Measurements from ENCODE around the gene GRAMD1A.
"Not testable (repeated sequence)": the region's sequence is repeated elsewhere in the genome, so short reads cannot be mapped to it uniquely, and the experiment has no call there.

Gene GRAMD1A

GRCh38 chr19:35025969-35026368, 25.8 kb downstream of the GRAMD1A start:
- Histone ChIP-seq H3K9me3 (no peaks in the 10 kb centered on the region), H3K4me1 (no peaks in the 10 kb centered on the region; the same call in 1 of the 2 replicates), H3K27me3 (ENCODE audit: low read depth) (no peaks in the 10 kb centered on the region), H3K4me3 (no peak overlapping the region), H3K36me3 (replicated peaks) (peaks cover 68% of the 10 kb centered on the region)
- no peak for DNase-seq (ENCODE audit: low spot score in 2 of 2)
- in situ Hi-C loops (cut with MboI; ENCODE audit: low sequenced_read_pairs), result no loop called here

GRCh38 chr19:35026418-35026817, 26.3 kb downstream of the GRAMD1A start:
- Histone ChIP-seq H3K27me3 (ENCODE audit: low read depth) (no peaks in the 10 kb centered on the region; the same call in 1 of the 2 replicates), H3K4me3 (no peak overlapping the region), H3K4me1 (peaks cover 4% of the 10 kb centered on the region), H3K36me3 (replicated peaks) (peaks cover 63% of the 10 kb centered on the region), H3K9me3 (no peaks in the 10 kb centered on the region)
- DNase-seq (ENCODE audit: low spot score in 2 of 2), result no peak
- in situ Hi-C loops (cut with MboI; ENCODE audit: low sequenced_read_pairs), result no loop called here

GRCh38 chr19:35027009-35027408, 26.9 kb downstream of the GRAMD1A start:
- Histone ChIP-seq H3K9me3 (no peaks in the 10 kb centered on the region), H3K4me1 (peaks cover 5% of the 10 kb centered on the region), H3K36me3 (replicated peaks) (peaks cover 57% of the 10 kb centered on the region), H3K4me3 (no peak overlapping the region), H3K27me3 (ENCODE audit: low read depth) (no peaks in the 10 kb centered on the region; the same call in 1 of the 2 replicates)
- in situ Hi-C loops (cut with MboI; ENCODE audit: low sequenced_read_pairs), result no loop called here
- DNase-seq (ENCODE audit: low spot score in 2 of 2), result no peak

- peaks cover 5% of the 10 kb centered on the region for H3K4me1 ChIP-seq
- in situ Hi-C loops (cut with MboI; ENCODE audit: low sequenced_read_pairs), result no loop called here
- no peaks in the 10 kb centered on the region for H3K9me3 ChIP-seq
- H3K36me3 ChIP-seq (replicated peaks), result peaks cover 52% of the 10 kb centered on the region
- H3K27me3 ChIP-seq (ENCODE audit: low read depth), result no peaks in the 10 kb centered on the region; the same call in 1 of the 2 replicates
- DNase-seq (ENCODE audit: low spot score in 2 of 2), result no peak
- H3K4me3 ChIP-seq, result no peak overlapping the region
Observed at GRCh38 chr19:35027851-35028599, 27.9 kb downstream of the GRAMD1A start.

- not testable (repeated sequence) for H3K27me3 ChIP-seq (ENCODE audit: low read depth); DNase-seq (ENCODE audit: low spot score in 2 of 2)
- H3K36me3 ChIP-seq (replicated peaks), result peaks cover 47% of the 10 kb centered on the region
Observed at GRCh38 chr19:35028600-35028885, 28.4 kb downstream of the GRAMD1A start.

GRCh38 chr19:35029275-35029736, 29.2 kb downstream of the GRAMD1A start:
- DNase-seq (ENCODE audit: low spot score in 2 of 2); H3K4me3 ChIP-seq; H3K27me3 ChIP-seq (ENCODE audit: low read depth); H3K9me3 ChIP-seq; in situ Hi-C loops (cut with MboI; ENCODE audit: low sequenced_read_pairs); H3K4me1 ChIP-seq: not testable (repeated sequence)
- peaks cover 39% of the 10 kb centered on the region for H3K36me3 ChIP-seq (replicated peaks)

More at GRCh38 chr19:35028600-35028885, 28.4 kb downstream of the GRAMD1A start:
- H3K4me1 ChIP-seq; in situ Hi-C loops (cut with MboI; ENCODE audit: low sequenced_read_pairs); H3K9me3 ChIP-seq; H3K4me3 ChIP-seq: not testable (repeated sequence)

GRCh38 chr19:35029737-35030256, 29.7 kb downstream of the GRAMD1A start:
- Histone ChIP-seq H3K4me3 (peak overlapping the region; percentile 32), H3K9me3 (no peaks in the 10 kb centered on the region), H3K36me3 (replicated peaks) (peaks cover 36% of the 10 kb centered on the region), H3K4me1 (peaks cover 5% of the 10 kb centered on the region), H3K27me3 (ENCODE audit: low read depth) (no peaks in the 10 kb centered on the region; the same call in 1 of the 2 replicates)
- DNase-seq (ENCODE audit: low spot score in 2 of 2), result peak in 1 of 2 experiments; percentile 41
- in situ Hi-C loops (cut with MboI; ENCODE audit: low sequenced_read_pairs), result no loop called here

GRCh38 chr19:35030257-35031071, 30.3 kb downstream of the GRAMD1A start, which contains the start of gene SCN1B:
SCN1B (plus strand) TSS chr19:35030470; CDS start chr19:35030821, 351 bp downstream.
- in situ Hi-C loops (cut with MboI; ENCODE audit: low sequenced_read_pairs), result no loop called here
- Histone ChIP-seq H3K9me3 (no peaks in the 10 kb centered on the region), H3K4me1 (peaks cover 5% of the 10 kb centered on the region), H3K27me3 (ENCODE audit: low read depth) (no peaks in the 10 kb centered on the region; the same call in 1 of the 2 replicates), H3K36me3 (replicated peaks) (peaks cover 29% of the 10 kb centered on the region), H3K4me3 (peak within 1 kb of the TSS; percentile 37)
- peak; percentile 39 to 80 for DNase-seq (ENCODE audit: low spot score in 2 of 2)

- Histone ChIP-seq H3K4me3 (peak overlapping the region; percentile 37), H3K27me3 (ENCODE audit: low read depth) (no peaks in the 10 kb centered on the region; the same call in 1 of the 2 replicates), H3K36me3 (replicated peaks) (peaks cover 21% of the 10 kb centered on the region), H3K9me3 (no peaks in the 10 kb centered on the region), H3K4me1 (peaks cover 5% of the 10 kb centered on the region)
- in situ Hi-C loops (cut with MboI; ENCODE audit: low sequenced_read_pairs), result no loop called here
- DNase-seq (ENCODE audit: low spot score in 2 of 2), result peak; percentile 8 to 68
Observed at GRCh38 chr19:35031072-35031881, 31.2 kb downstream of the GRAMD1A start.

- H3K9me3 ChIP-seq, result no peaks in the 10 kb centered on the region
- no peak for DNase-seq (ENCODE audit: low spot score in 2 of 2)
- in situ Hi-C loops (cut with MboI; ENCODE audit: low sequenced_read_pairs), result no loop called here
- no peak overlapping the region for H3K4me3 ChIP-seq
- peaks cover 10% of the 10 kb centered on the region for H3K36me3 ChIP-seq (replicated peaks)
- no peaks in the 10 kb centered on the region; the same call in 1 of the 2 replicates for H3K27me3 ChIP-seq (ENCODE audit: low read depth)
- H3K4me1 ChIP-seq, result peaks cover 5% of the 10 kb centered on the region
Observed at GRCh38 chr19:35032356-35032865, 32.3 kb downstream of the GRAMD1A start.

GRCh38 chr19:35033067-35034004, 33.2 kb downstream of the GRAMD1A start:
- in situ Hi-C loops (cut with MboI; ENCODE audit: low sequenced_read_pairs), result no loop called here
- no peaks in the 10 kb centered on the region; the same call in 1 of the 2 replicates for H3K27me3 ChIP-seq (ENCODE audit: low read depth)
- DNase-seq (ENCODE audit: low spot score in 2 of 2), result no peak
- no peaks in the 10 kb centered on the region for H3K9me3 ChIP-seq
- H3K36me3 ChIP-seq (replicated peaks), result peaks cover under 1% of the 10 kb centered on the region
- no peak overlapping the region for H3K4me3 ChIP-seq
- peaks cover 5% of the 10 kb centered on the region for H3K4me1 ChIP-seq

GRCh38 chr19:35034005-35034502, 33.9 kb downstream of the GRAMD1A start:
- in situ Hi-C loops (cut with MboI; ENCODE audit: low sequenced_read_pairs), result no loop called here
- H3K27me3 ChIP-seq (ENCODE audit: low read depth), result no peaks in the 10 kb centered on the region; the same call in 1 of the 2 replicates
- H3K9me3 ChIP-seq, result no peaks in the 10 kb centered on the region
- H3K4me1 ChIP-seq, result peaks cover 5% of the 10 kb centered on the region
- H3K36me3 ChIP-seq (replicated peaks), result no peaks in the 10 kb centered on the region
- DNase-seq (ENCODE audit: low spot score in 2 of 2), result no peak
- H3K4me3 ChIP-seq, result no peak overlapping the region
